Anterior cingulate cortex (tissue), 58 donors: ENCODE data around the gene SCUBE2.
"Not testable (repeated sequence)": the region's sequence is repeated elsewhere in the genome, so short reads cannot be mapped to it uniquely, and the experiment has no call there.

ENCODE experiments used
- DNase-seq, 58 donors: peaks; one replicate each; lab custom pipeline; 2025; lab: John Stamatoyannopoulos, UW

Gene SCUBE2

DNA sequence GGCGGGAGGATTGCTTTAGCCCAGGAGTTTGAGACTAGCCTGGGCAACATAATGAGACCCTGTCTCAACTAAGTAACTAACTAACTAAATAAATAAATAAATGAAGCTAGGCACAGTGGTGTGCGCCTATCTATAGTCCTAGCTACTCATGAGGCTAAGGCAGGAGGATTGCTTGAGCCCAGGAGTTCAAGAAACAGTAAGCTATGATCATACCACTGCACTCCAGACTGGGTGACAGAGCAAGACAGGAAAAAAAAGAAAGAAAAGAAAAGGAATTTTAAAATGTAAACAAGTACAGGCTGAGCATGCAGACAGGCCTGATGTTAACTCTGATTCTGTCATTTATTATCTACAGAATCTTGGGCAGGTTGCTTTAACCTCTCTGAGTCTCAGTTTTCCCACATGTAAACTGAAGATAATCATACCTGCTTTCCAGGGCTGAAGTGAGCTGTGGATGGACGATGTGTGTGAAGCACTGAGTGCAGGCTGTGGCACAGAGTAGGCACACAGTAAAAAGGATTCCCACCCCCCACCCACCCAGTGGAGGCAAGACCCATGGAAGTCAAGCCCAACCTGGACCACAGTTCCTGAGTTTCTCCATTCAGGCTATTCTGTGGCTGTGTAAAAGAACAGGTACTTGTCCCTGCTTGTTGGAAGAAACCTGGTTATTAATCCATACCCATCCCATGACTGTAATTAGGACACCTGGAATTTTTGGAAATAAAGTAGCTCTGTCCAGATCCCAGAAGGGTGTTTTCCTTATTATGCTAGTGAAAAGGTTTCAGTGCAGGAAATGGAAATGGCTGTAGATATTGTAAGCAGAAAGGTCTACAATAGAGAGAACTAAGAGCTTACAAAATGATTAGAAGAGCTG is 18.7 kb upstream of the SCUBE2 start:
- no peak for DNase-seq

DNA sequence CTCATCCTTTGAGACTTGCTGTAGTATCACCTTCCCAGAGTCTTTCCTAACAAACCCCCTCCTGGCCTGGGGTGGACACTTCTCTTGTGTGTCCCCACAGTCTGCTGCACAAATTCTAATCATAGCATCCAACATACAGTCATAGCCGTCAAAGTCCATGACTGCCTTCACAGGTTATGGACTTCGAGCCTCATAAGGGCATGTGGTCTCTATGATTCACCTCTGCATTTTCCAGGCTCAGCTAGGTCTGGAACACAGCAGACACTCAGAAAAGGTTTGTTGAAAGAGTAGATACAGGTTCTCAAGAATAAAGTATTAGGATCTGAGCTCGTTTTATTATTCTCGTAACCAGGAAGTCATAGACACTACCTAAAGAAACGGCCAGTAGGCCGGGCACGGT is 13.2 kb upstream of the SCUBE2 start:
- no peak for DNase-seq

DNA sequence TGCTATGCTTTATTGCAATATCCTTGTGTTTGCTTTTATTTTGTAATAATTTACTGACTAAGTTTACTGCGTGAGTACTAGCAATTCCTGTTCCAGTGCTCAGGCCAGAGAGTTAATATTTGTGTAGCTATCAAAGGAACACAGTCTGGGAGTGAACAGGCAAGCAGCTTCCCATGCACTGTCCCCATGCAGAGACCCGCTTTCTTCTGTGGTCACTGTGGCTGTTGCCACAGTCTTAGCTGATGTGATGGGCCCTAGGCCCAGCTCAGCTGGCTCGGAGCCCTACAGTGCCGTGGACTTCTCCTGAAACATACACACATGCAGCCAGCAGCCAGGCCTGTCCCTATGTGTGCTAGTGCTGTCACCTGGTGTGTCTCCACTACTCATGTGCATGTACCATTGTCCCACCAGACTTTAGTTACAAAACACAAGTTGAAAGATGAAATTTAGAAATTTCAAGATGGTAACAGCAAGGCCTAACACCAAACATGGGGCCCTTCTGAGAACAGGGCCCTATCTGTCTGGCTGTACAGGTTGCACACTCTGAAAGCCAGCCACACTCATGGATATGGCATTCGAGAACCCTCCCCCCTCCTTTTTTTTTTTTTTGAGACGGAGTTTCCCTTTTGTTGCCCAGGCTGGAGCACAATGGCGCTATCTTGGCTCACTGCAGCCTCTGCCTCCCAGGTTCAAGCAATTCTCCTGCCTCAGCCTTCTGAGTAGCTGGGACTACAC is 12.3 kb upstream of the SCUBE2 start:
- DNase-seq: no peak

DNA sequence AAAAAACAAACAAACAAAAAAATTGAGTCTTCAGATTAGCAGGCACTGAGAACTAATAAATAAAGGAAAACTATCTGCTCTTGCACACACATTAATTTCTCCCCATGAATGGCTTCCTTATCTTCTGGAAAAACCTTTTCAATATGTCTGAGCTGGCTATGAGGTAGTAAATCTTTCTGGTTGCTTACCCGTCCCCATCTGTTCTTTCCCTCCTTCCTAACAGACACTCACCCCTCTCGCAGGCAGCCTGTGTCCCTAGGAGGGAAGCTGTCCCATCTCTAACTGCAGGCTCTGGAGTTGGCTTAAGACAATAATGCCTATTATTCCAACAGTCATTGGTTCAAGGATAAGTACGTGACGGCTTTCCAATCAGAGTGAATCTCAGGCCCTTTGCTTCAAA is 8.2 kb upstream of the SCUBE2 start:
- no peak for DNase-seq

DNA sequence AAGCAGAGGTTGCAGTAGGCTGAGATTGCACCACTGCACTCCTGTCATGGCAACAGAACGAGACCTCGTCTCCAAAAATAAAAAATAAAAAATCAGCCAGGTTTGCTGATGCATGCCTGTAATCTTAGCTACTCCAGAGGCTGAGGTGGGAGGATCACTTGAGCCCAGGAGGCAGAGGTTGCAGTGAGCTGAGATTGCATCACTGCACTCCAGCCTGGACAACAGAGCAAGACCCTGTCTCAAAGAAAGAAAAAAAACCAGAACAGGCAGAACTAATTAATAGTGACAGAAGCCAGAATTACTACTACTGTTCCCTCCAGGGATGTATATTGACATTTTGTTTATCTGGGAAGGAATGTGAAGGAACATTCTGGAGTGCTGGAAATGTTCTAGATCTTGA is 7.1 kb upstream of the SCUBE2 start:
- DNase-seq: not testable (repeated sequence)

- not testable (repeated sequence) for DNase-seq
These were observed 6.0 kb upstream of the SCUBE2 start for GRCh38 chr11:9097186-9097943.

GRCh38 chr11:9096427-9096826 is 5.0 kb upstream of the SCUBE2 start:
- no peak for DNase-seq

- no peak for DNase-seq
These were observed 4.0 kb upstream of the SCUBE2 start for GRCh38 chr11:9095421-9095820.

GRCh38 chr11:9094420-9094819 is 3.0 kb upstream of the SCUBE2 start:
- DNase-seq: no peak

DNA sequence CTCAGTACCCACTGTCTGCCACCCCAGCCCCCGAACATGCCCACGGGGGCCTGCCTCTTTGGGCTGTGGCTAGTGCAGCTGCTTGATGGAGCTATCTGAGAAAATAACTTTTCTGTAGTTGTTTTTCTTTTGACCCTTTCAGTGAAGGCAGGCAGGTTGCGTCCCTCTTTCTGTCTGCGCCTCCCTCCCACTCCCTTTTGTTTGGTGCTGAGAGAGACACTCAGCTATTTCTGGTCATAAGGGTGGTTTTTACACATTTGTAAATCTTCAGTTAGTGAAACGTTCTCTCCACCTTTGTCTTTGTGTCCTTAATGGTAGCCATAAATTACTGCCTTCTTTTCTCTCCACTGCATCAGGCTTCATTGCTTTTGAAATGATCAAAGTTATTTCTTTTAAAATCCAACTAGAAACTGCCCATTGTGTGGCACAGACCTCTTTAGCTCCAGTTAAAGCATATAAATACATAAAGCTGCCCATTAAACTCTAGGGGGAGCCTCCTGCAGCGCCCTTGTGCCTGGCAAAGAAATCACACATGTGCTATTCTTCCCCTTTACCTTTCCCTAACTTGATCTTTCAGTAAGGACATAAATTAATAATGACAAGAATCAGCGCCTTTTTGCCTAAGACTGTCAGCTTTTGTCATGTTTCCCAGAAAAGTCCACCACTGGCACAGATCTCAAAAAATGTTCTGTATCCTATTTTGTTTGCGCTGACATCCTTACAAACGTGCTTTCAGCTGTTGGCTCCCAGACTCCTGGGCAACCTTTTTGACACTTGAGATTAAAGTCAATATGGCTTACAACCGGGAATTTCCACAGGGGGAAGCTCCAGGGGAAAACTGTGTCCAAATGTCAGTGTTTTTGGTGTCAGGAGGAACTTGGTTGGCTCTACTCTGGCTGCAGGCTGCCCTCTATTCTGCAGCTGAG is 1.7 kb upstream of the SCUBE2 start:
- DNase-seq: no peak

GRCh38 chr11:9092072-9092471 is 673 bp upstream of the SCUBE2 start:
- DNase-seq: no peak

GRCh38 chr11:9090488-9091043 is 833 bp downstream of the SCUBE2 start:
- no peak for DNase-seq

DNA sequence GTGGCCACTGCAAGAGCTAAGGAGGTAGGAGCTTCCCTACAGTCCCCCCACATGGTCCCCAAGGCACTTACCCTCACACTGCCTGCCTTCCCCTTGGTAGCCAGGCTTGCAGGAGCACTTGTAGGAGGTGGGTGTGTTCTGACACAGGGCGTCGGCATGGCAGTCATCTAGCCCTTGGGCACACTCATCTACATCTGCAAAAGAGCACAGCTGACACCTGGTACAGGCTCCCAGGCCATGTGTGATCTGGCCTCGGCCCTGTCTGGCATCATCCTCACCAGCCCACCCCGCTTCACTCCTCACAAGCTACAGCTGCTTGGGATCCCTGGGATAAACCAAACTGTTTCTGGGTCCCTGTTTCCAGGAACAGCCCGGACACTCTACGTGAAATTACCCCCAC is 1.8 kb downstream of the SCUBE2 start:
- no peak for DNase-seq

GRCh38 chr11:9089061-9089460 is 2.3 kb downstream of the SCUBE2 start:
- no peak for DNase-seq

- DNase-seq: no peak
These were observed 8.8 kb downstream of the SCUBE2 start for GRCh38 chr11:9082575-9082974.

DNA sequence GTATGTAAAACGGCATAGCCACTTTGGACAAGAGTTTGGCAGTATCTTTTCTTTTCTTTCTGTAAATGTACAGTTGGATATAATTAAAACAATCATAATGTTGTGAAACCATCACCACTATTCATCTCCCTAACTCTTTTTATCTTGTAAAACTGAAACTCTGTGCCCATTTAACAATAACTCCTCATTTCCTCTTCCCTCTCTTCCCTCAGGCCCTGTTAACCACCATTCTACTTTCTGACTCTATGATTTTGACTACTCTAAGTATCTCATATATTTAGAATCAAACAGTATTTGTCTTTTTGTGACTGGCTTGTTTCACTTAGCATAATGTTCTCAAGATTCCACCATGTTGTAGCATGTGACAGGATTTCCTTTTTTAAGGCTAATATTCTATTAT is 10.2 kb downstream of the SCUBE2 start:
- no peak for DNase-seq

DNA sequence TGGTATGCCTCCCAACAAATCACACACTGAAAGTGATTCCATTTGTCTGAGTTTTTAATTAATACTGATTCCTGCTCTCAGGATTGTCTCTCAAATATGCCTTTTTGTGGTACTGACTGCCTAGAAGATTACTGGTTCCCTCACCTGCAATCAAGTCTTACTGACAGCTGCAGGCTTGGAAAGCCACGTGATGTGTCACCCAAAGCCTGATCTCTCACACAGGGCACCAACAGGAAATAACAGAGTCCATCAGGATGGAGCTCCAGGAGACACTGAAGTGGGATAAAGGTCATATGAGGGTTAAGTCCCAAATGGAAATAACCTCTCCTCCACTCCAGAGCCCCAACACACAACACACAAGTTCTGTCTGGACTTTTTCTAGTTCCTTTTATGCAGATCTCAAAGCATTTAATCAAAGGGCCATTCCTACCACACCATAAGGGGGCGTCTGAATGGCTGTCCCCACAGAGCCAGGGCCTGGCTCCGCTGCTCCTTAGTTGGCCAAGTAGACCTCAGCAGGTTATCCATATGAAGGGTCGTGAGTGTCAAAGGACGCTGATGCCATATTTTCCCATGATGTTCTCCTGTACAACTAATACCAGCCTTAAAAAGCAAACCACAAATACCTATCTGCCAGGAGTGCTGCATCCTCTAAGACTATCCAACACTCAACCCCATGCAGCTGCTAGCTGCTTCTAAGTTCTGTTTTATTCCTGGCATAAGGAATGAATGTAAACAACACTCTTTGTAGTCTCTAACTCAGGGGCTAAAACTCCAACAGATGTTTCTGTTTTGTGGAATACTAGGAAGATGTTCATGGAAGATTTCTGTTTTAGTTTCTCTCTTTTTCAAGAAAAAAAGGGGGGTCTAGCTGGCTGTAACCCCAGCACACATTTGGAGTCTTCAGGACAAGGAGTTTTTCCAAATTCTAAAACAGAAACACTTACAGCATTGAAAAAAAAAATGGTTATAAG is 13.0 kb downstream of the SCUBE2 start:
- no peak for DNase-seq

DNA sequence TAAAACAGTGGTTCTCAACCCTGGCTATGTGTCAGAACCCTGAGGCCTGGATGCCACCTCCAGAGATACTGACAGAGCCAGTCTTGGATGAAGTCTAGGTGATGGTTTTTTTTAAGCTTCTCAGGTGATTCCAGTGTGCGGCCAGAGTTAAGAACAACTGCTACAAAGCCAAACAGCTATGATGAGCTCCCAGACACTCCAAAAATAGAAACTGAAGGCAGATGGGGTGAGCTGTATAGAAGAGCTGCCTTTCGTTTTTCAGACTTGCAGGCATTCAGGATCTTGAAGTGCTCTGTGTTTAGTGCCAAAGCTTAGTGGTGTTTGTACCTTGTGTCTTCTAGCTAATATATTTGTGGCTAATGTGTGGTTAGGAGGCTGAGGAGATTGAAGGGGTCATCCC is 14.2 kb downstream of the SCUBE2 start:
- peak in 1 of 58 donors; percentile 12 for DNase-seq

GRCh38 chr11:9076661-9077060 is 14.7 kb downstream of the SCUBE2 start:
- DNase-seq: no peak
